ENCODE measurements around the gene TRPV5. TPM values are rescaled to one million over a fixed set of nuclear protein-coding genes. Genes with fewer than 3 reads are reported as not detected.

Gene TRPV5
- total RNA-seq: not detected in 2 replicates

GRCh38 chr7:142933624-142934023 is at the start of gene TRPV5:
TSS of gene TRPV5 (minus strand) at chr7:142933746. CDS start at chr7:142933459, 287 bp downstream.

GRCh38 chr7:142961973-142962926 is 28.7 kb upstream of the TRPV5 start, which contains the start of gene KEL:
TSS of gene KEL (minus strand) at chr7:142962363. CDS start at chr7:142962206, 157 bp downstream.

GRCh38 chr7:142939226-142939910 is 5.8 kb upstream of the TRPV5 start, which contains the start of gene LLCFC1:
TSS of gene LLCFC1 (plus strand) at chr7:142939484. CDS start at chr7:142939622, 138 bp downstream.

GRCh38 chr7:142885311-142886230 is 48.0 kb downstream of the TRPV5 start, which contains the start of gene TRPV6:
TSS of gene TRPV6 (minus strand) at chr7:142885745.

Other genes starting within 250 kb of the TRPV5 start
- not detected in 2 replicates for gene PRSS1, start 184.3 kb downstream of the TRPV5 start, total RNA-seq
- gene PRSS2, start 162.8 kb downstream of the TRPV5 start, total RNA-seq: not detected in 2 replicates
- gene EPHB6, start 78.7 kb downstream of the TRPV5 start, total RNA-seq: 0.34 and 3.2 TPM in 2 replicates
- 0.14 TPM in 1 of 2 replicates, not detected in the other for gene TRPV6, start 48.0 kb downstream of the TRPV5 start, total RNA-seq
- not detected in 2 replicates for gene LLCFC1, start 5.7 kb upstream of the TRPV5 start, total RNA-seq
- 0.28 TPM in 1 of 2 replicates, not detected in the other for gene KEL, start 28.6 kb upstream of the TRPV5 start, total RNA-seq
- gene OR9A2, start 93.4 kb upstream of the TRPV5 start, total RNA-seq: not detected in 2 replicates
- gene OR6V1, start 118.6 kb upstream of the TRPV5 start, total RNA-seq: not detected in 2 replicates
- gene PIP, start 198.3 kb upstream of the TRPV5 start, total RNA-seq: 9.5 TPM in 1 of 2 replicates, not detected in the other
- gene TAS2R39, start 249.7 kb upstream of the TRPV5 start, total RNA-seq: not detected in 2 replicates